ENCODE measurements around the gene PRRC2A. TPM values are rescaled to one million over a fixed set of nuclear protein-coding genes. Genes with fewer than 3 reads are reported as not detected.

Gene PRRC2A
- total RNA-seq, 1 donor from 2014 or later, result 230 TPM

GRCh38 chr6:31621320-31621939 is 915 bp downstream of the PRRC2A start:
- intact Hi-C loops (cut with micrococcal nuclease), result loop anchor here (2.0 to 5.0 kb wide), 4 partner anchors 41 to 464 kb away; partner anchors contain the start of genes CCHCR1, HSPA1B, NELFE and SKIC2

- intact Hi-C loops (cut with micrococcal nuclease), result loop anchor here (2.0 to 5.0 kb wide), 4 partner anchors 41 to 465 kb away; partner anchors contain the start of genes CCHCR1, HSPA1B, NELFE and SKIC2
Measured at GRCh38 chr6:31621991-31622390, 1.5 kb downstream of the PRRC2A start.

- intact Hi-C loops (cut with micrococcal nuclease), result loop anchor here (5.0 kb wide), 1 partner anchor 465 kb away; the partner anchor contains the start of genes CCHCR1 and TCF19
Measured at GRCh38 chr6:31622684-31623091, 2.2 kb downstream of the PRRC2A start.

- intact Hi-C loops (cut with micrococcal nuclease), result loop anchor here (5.0 kb wide), 1 partner anchor 467 kb away; the partner anchor contains the start of genes CCHCR1 and TCF19
Measured at GRCh38 chr6:31624070-31624469, 3.6 kb downstream of the PRRC2A start.

- intact Hi-C loops (cut with micrococcal nuclease), result no loop called here
Measured at GRCh38 chr6:31626952-31627351, 6.4 kb downstream of the PRRC2A start.

GRCh38 chr6:31627690-31628287 is 7.3 kb downstream of the PRRC2A start:
- intact Hi-C loops (cut with micrococcal nuclease), result no loop called here

GRCh38 chr6:31629014-31629413 is 8.5 kb downstream of the PRRC2A start:
- intact Hi-C loops (cut with micrococcal nuclease), result no loop called here

- intact Hi-C loops (cut with micrococcal nuclease), result no loop called here
Measured at GRCh38 chr6:31630177-31630934, 9.8 kb downstream of the PRRC2A start.

- intact Hi-C loops (cut with micrococcal nuclease), result no loop called here
Measured at GRCh38 chr6:31631209-31631608, 10.7 kb downstream of the PRRC2A start.

GRCh38 chr6:31631681-31632278 is 11.3 kb downstream of the PRRC2A start:
- intact Hi-C loops (cut with micrococcal nuclease), result no loop called here

- intact Hi-C loops (cut with micrococcal nuclease), result no loop called here
Measured at GRCh38 chr6:31632279-31632946, 11.9 kb downstream of the PRRC2A start.

GRCh38 chr6:31633447-31633846 is 12.9 kb downstream of the PRRC2A start:
- intact Hi-C loops (cut with micrococcal nuclease), result no loop called here

GRCh38 chr6:31634131-31634530 is 13.6 kb downstream of the PRRC2A start:
- intact Hi-C loops (cut with micrococcal nuclease), result no loop called here

GRCh38 chr6:31634969-31635575 is 14.6 kb downstream of the PRRC2A start:
- intact Hi-C loops (cut with micrococcal nuclease), result no loop called here

- intact Hi-C loops (cut with micrococcal nuclease), result no loop called here
Measured at GRCh38 chr6:31636698-31637596, 16.4 kb downstream of the PRRC2A start.

GRCh38 chr6:31639043-31639442 is 18.5 kb downstream of the PRRC2A start:
- intact Hi-C loops (cut with micrococcal nuclease), result no loop called here

GRCh38 chr6:31639449-31639861 is 18.9 kb downstream of the PRRC2A start:
- intact Hi-C loops (cut with micrococcal nuclease), result no loop called here

GRCh38 chr6:31640612-31641011 is 20.1 kb downstream of the PRRC2A start:
- intact Hi-C loops (cut with micrococcal nuclease), result no loop called here

GRCh38 chr6:31641370-31641769 is 20.9 kb downstream of the PRRC2A start:
- intact Hi-C loops (cut with micrococcal nuclease), result no loop called here
